H1 (cell line): ENCODE results near the gene IDE. TPM values are rescaled to one million over a fixed set of nuclear protein-coding genes. Genes with fewer than 3 reads are reported as not detected.

Experiments
- CTCF ChIA-PET: fragments of 300-600 bp; sonication (Branson Sonifier 250); formaldehyde crosslinking; loops from one replicate; lab custom pipeline; 2021; ENCODE audit not compliant: partially characterized antibody; lab: Charles Lee
- POLR2A ChIA-PET: fragments of 300-600 bp; sonication (Branson Sonifier 250); formaldehyde crosslinking; loops from one replicate; lab custom pipeline; 2021; ENCODE audit warnings: inconsistent platforms; ENCODE audit not compliant: partially characterized antibody; lab: Charles Lee
- DNase-seq, 2 experiments: peaks; one replicate each; pipeline versions ENCODE4 v3.0.0 to v3.0.0-alpha.2; 2010 to 2022; ENCODE audit warnings: low spot score in 2 of 2, low read depth in 1 of 2, mixed read lengths in 1 of 2
- FAIRE-seq: peaks from 2 replicates; lab custom pipeline; 2011; peaks lifted over from hg19 to GRCh38; lab: Jason Lieb, UNC
- H2AFZ ChIP-seq: 2 replicates; pipeline ENCODE4 v1.8.1; 2012; ENCODE audit warnings: low read length, inconsistent platforms
- H2AK5ac ChIP-seq: 2 replicates; pipeline ENCODE4 v1.6.1; 2013; ENCODE audit warnings: low read depth, low read length
- H2BK120ac ChIP-seq: replicated peaks from 2 replicates; pipeline ENCODE3; 2013; ENCODE audit warnings: low read depth, low read length, inconsistent platforms
- H2BK12ac ChIP-seq: 2 replicates; pipeline ENCODE4 v1.6.1; 2013; ENCODE audit warnings: low read depth, low read length
- H2BK15ac ChIP-seq: 2 replicates; pipeline ENCODE4 v1.6.1; 2013; ENCODE audit warnings: low read length
- H2BK20ac ChIP-seq: 2 replicates; pipeline ENCODE4 v1.6.1; 2013; ENCODE audit warnings: low read length
- H2BK5ac ChIP-seq: 2 replicates; pipeline ENCODE4 v1.6.1; 2013; ENCODE audit warnings: low read depth, low read length
- H3K14ac ChIP-seq: 2 replicates; pipeline ENCODE4 v1.6.1; 2013; ENCODE audit warnings: inconsistent platforms; ENCODE audit not compliant: insufficient read length
- H3K18ac ChIP-seq: 2 replicates; pipeline ENCODE4 v1.6.1; 2013; ENCODE audit warnings: low read length; ENCODE audit errors: extremely low read depth
- H3K23ac ChIP-seq: 2 replicates; pipeline ENCODE4 v1.6.1; 2013; ENCODE audit warnings: inconsistent platforms; ENCODE audit not compliant: insufficient read length
- H3K23me2 ChIP-seq: 2 replicates; pipeline ENCODE4 v1.6.1; 2013; ENCODE audit warnings: low read depth, low read length
- H3K27ac ChIP-seq: 2 replicates; pipeline ENCODE4 v1.6.1; 2011; ENCODE audit warnings: low read depth, low read length, inconsistent platforms
- H3K27me3 ChIP-seq, 4 experiments: replicated peaks in 1 of 4; 1 replicate in 1 of 4; 2 replicates in 3 of 4; pipeline versions ENCODE4 v1.6.1 to v1.8.1; 2011 to 2013; ENCODE audit warnings: low read length in 3 of 4, mild to moderate bottlenecking in 3 of 4, inconsistent platforms in 2 of 4, mixed read lengths in 2 of 4, moderate library complexity in 1 of 4; ENCODE audit not compliant: control insufficient read depth in 3 of 4, insufficient read depth in 3 of 4; ENCODE audit errors: extremely low read depth in 1 of 4
- H3K36me3 ChIP-seq, 4 experiments: 2 replicates each; pipeline versions ENCODE4 v1.6.1 to v1.8.1; 2011 to 2013; ENCODE audit warnings: mild to moderate bottlenecking in 4 of 4, low read length in 3 of 4, moderate library complexity in 2 of 4, control low read depth in 1 of 4, inconsistent platforms in 1 of 4; ENCODE audit not compliant: insufficient read depth in 4 of 4, control insufficient read depth in 2 of 4
- H3K4ac ChIP-seq: replicated peaks from 2 replicates; pipeline ENCODE3; 2013; ENCODE audit warnings: low read length, low read depth, mixed read lengths, inconsistent platforms; ENCODE audit not compliant: insufficient read length
- H3K4me1 ChIP-seq, 4 experiments: replicated peaks in 1 of 4; 1 replicate in 1 of 4; 2 replicates in 3 of 4; pipeline versions ENCODE4 v1.6.1 to v1.8.1; 2011 to 2013; ENCODE audit warnings: low read length in 3 of 4, inconsistent platforms in 2 of 4, mixed read lengths in 1 of 4; ENCODE audit not compliant: insufficient read depth in 4 of 4, control insufficient read depth in 3 of 4
- H3K4me2 ChIP-seq, 2 experiments: 2 replicates each; pipeline versions ENCODE4 v1.6.1 to v1.8.1; 2011 to 2013; ENCODE audit warnings: low read depth in 2 of 2, low read length in 2 of 2, control low read depth in 1 of 2, inconsistent platforms in 1 of 2, mild to moderate bottlenecking in 1 of 2; ENCODE audit not compliant: insufficient read depth in 1 of 2
- H3K4me3 ChIP-seq, 4 experiments: fragments of 200-600, 300-600 bp in 1 of 4; sonication (generic), shearing (Covaris generic), sonication (Bioruptor Twin) in 1 of 4; 2 replicates each; pipeline versions ENCODE4 v1.5.1 to v1.8.1; 2011 to 2016; ENCODE audit warnings: low read length in 4 of 4, low read depth in 3 of 4, control low read depth in 2 of 4, inconsistent platforms in 2 of 4, mild to moderate bottlenecking in 2 of 4, mixed read lengths in 1 of 4, moderate library complexity in 1 of 4; ENCODE audit not compliant: insufficient read depth in 2 of 4; ENCODE audit errors: extremely low read depth in 1 of 4
- H3K56ac ChIP-seq: replicated peaks from 2 replicates; pipeline ENCODE3; 2013; ENCODE audit warnings: low read depth, mild to moderate bottlenecking, mixed read lengths, low read length, inconsistent platforms; ENCODE audit not compliant: insufficient read length
- H3K79me1 ChIP-seq: 2 replicates; pipeline ENCODE4 v1.6.1; 2013; ENCODE audit warnings: low read depth, low read length, control low read depth
- H3K79me2 ChIP-seq, 2 experiments: 2 replicates each; pipeline versions ENCODE4 v1.6.1 to v1.8.1; 2012 to 2013; ENCODE audit warnings: low read length in 2 of 2, mild to moderate bottlenecking in 2 of 2, inconsistent platforms in 1 of 2; ENCODE audit not compliant: insufficient read depth in 2 of 2, control insufficient read depth in 1 of 2
- H3K9ac ChIP-seq, 4 experiments: replicated peaks in 1 of 4; 1 replicate in 1 of 4; 2 replicates in 3 of 4; pipeline versions ENCODE4 v1.6.1 to v1.8.1; 2011 to 2013; ENCODE audit warnings: low read depth in 3 of 4, low read length in 3 of 4, control low read depth in 2 of 4, mild to moderate bottlenecking in 2 of 4, moderate library complexity in 2 of 4, inconsistent platforms in 1 of 4; ENCODE audit errors: extremely low read depth in 1 of 4
- H3K9me3 ChIP-seq, 2 experiments: 2 replicates each; pipeline versions ENCODE4 v1.6.1 to v1.8.1; 2012 to 2013; ENCODE audit warnings: mild to moderate bottlenecking in 2 of 2, moderate library complexity in 2 of 2, control low read depth in 1 of 2, inconsistent platforms in 1 of 2, low read depth in 1 of 2, low read length in 1 of 2, mixed read lengths in 1 of 2; ENCODE audit not compliant: insufficient read depth in 2 of 2
- H4K20me1 ChIP-seq, 2 experiments: replicated peaks in 1 of 2; 2 replicates each; pipeline versions ENCODE3 to v1.8.1; 2011 to 2013; ENCODE audit warnings: inconsistent platforms in 2 of 2, low read length in 2 of 2, mild to moderate bottlenecking in 1 of 2; ENCODE audit not compliant: insufficient read depth in 2 of 2, control insufficient read depth in 1 of 2
- H4K5ac ChIP-seq: 2 replicates; pipeline ENCODE4 v1.6.1; 2013; ENCODE audit warnings: low read length, low read depth, mixed read lengths, inconsistent platforms; ENCODE audit not compliant: insufficient read length
- H4K8ac ChIP-seq: 2 replicates; pipeline ENCODE4 v1.8.0; 2013; ENCODE audit warnings: mild to moderate bottlenecking, moderate library complexity, low read length, inconsistent platforms; ENCODE audit not compliant: insufficient read depth; ENCODE audit errors: extremely low read depth
- H4K91ac ChIP-seq: replicated peaks from 2 replicates; pipeline ENCODE3; 2013; ENCODE audit warnings: low read length, mixed read lengths, inconsistent platforms; ENCODE audit not compliant: insufficient read length
- BACH1 ChIP-seq: IDR thresholded peaks from 2 replicates; pipeline ENCODE4 v1.6.1; 2012; ENCODE audit warnings: low read length, improper control_type of control experiment
- CBX8 ChIP-seq: fragments of 300-800, 300-1000 bp; sonication (generic); IDR thresholded peaks from 2 replicates; pipeline ENCODE4 v1.7.1; 2016; ENCODE audit warnings: low read depth, low read length, borderline replicate concordance
- CTCF ChIP-seq, 3 experiments: IDR thresholded peaks; 1 replicate in 2 of 3; 2 replicates in 1 of 3; pipeline versions ENCODE4 v1.5.1 to v1.6.1; 2011; ENCODE audit warnings: low read length in 3 of 3, mild to moderate bottlenecking in 3 of 3, inconsistent platforms in 2 of 3, low read depth in 1 of 3, moderate library complexity in 1 of 3; ENCODE audit not compliant: insufficient read depth in 1 of 3; ENCODE audit errors: control extremely low read depth in 1 of 3
- KDM4A ChIP-seq: IDR thresholded peaks from one replicate; pipeline ENCODE4 v1.7.1; 2012; ENCODE audit warnings: low read depth, mild to moderate bottlenecking, moderate library complexity, low read length, inconsistent platforms; ENCODE audit not compliant: severe bottlenecking
- PHF8 ChIP-seq: fragments of 200-600 bp; sonication (generic); conservative IDR thresholded peaks from 2 replicates; pipeline ENCODE4 v1.7.1; 2012; ENCODE audit warnings: low read depth, mild to moderate bottlenecking, inconsistent platforms, low read length, moderate library complexity
- RBBP5 ChIP-seq: IDR thresholded peaks from 2 replicates; pipeline ENCODE4 v1.7.1; 2012; ENCODE audit warnings: low read depth, mild to moderate bottlenecking, inconsistent platforms, low read length, moderate library complexity, borderline replicate concordance
- RNF2 ChIP-seq: fragments of 200-900, 300-1000 bp; sonication (generic); IDR thresholded peaks from 2 replicates; pipeline ENCODE4 v1.7.1; 2016; ENCODE audit warnings: borderline replicate concordance, low read depth, mild to moderate bottlenecking, antibody characterized with exemption, low read length; ENCODE audit not compliant: poor library complexity, severe bottlenecking; ENCODE audit errors: missing control alignments
- SIN3A ChIP-seq, 2 experiments: IDR thresholded peaks in 1 of 2; conservative IDR thresholded peaks in 1 of 2; 2 replicates each; pipeline ENCODE4 v1.6.1; 2011 to 2012; ENCODE audit warnings: low read length in 2 of 2, improper control_type of control experiment in 1 of 2, low read depth in 1 of 2, mild to moderate bottlenecking in 1 of 2
- WGBS, 2 experiments: shearing (Covaris generic) in 1 of 2; methylation state at CpG; one replicate each; pipeline versions ENCODE4 v1.1.6 to v1.1.7; 2013 to 2015; ENCODE audit warnings: low lambda C conversion rate in 2 of 2, mixed read lengths in 2 of 2, inconsistent platforms in 1 of 2, low coverage in 1 of 2, missing lambda C conversion rate in 1 of 2; ENCODE audit not compliant: insufficient replicate concordance in 2 of 2, insufficient coverage in 1 of 2, insufficient read length in 1 of 2; ENCODE audit errors: extremely low coverage in 1 of 2, missing lambda C conversion rate in 1 of 2; 5-methylcytosine and 5-hydroxymethylcytosine counted together
- polyA plus RNA-seq, 7 experiments: library from polyadenylated mRNA; depleted of rRNA in 3 of 7; stranded (reverse) in 5 of 7; unstranded in 2 of 7; fragments of >200 nt in 5 of 7; fragments of 200-250 nt in 2 of 7; gene quantifications; 1 replicate in 5 of 7; 2 replicates in 1 of 7; 4 replicates in 1 of 7; pipeline versions ENCODE4 v1.2.1 to v1.2.3, GENCODE V29; 2011 to 2013; ENCODE audit warnings: missing spikeins in 2 of 7, mixed read lengths in 2 of 7
- total RNA-seq: library from RNA; stranded (reverse); fragmentation: NEBNext Ultra II Directional; extraction: Animal tissue kit (Norgen Biotek cat#: 25700); gene quantifications from 2 replicates; pipeline ENCODE4 v1.2.1, GENCODE V29; 2021
- TF ChIP-seq, protein P1 (sequence below): IDR thresholded peaks from 2 replicates; pipeline ENCODE4 v1.6.1; 2012; ENCODE audit warnings: inconsistent platforms

The IDE gene
- total and polyA plus RNA-seq, 2 of the 8 experiments (the other 6 are each of a cell fraction or from before 2014, with no cell fraction given), result 12.7 to 52.7 TPM

GRCh38 chr10:92595505-92595904, 21.6 kb upstream of the IDE start:
- Histone ChIP-seq H3K27me3 (no peaks in the 10 kb centered on the region), H3K27ac (no peak overlapping the region), H2BK120ac (no peak overlapping the region), H3K79me2 (peaks cover 53 to 73% of the 10 kb centered on the region in 2 experiments), H3K9ac (no peak overlapping the region), H3K56ac (no peak overlapping the region), H2BK20ac (no peak overlapping the region), H3K23ac (no peak overlapping the region), H2BK15ac (no peak overlapping the region), H3K36me3 (no peaks in the 10 kb centered on the region), H2AK5ac (no peak overlapping the region), H3K4ac (no peak overlapping the region), H3K9me3 (no peaks in the 10 kb centered on the region), H4K5ac (no peak overlapping the region), H2BK5ac (no peak overlapping the region), H2AFZ (no peak overlapping the region), H4K20me1 (peaks cover 2 to 6% of the 10 kb centered on the region in 2 experiments), H3K4me3 (peak overlapping the region in 1 of 4 experiments; percentile 91; a peak in 1 of 8 replicates), H3K4me1 (peaks cover 0 to 4% (median 1%) of the 10 kb centered on the region in 4 experiments; a peak in 3 of 7 replicates), H3K4me2 (peak overlapping the region in 1 of 2 experiments; percentile 89; a peak in 2 of 4 replicates), H2BK12ac (no peak overlapping the region), H3K79me1 (peaks cover 2% of the 10 kb centered on the region; the same call in 1 of the 2 replicates), H3K14ac (no peak overlapping the region), H4K8ac (no peak overlapping the region), H3K23me2 (peaks cover 5% of the 10 kb centered on the region), H3K18ac (no peak overlapping the region), H4K91ac (no peak overlapping the region)
- ChIA-PET CTCF (no interaction called here), POLR2A (interaction anchor here (1.2 kb wide), 1 partner anchor 23 kb away, joined by 6 read pairs; no protein-coding TSS in a partner anchor)
- no peak for DNase-seq
- FAIRE-seq, result no peak
- 94 to 100% methylated on average over 2 of the region's 2 CpGs for WGBS, 2 experiments
- TF ChIP-seq, protein P1, sequence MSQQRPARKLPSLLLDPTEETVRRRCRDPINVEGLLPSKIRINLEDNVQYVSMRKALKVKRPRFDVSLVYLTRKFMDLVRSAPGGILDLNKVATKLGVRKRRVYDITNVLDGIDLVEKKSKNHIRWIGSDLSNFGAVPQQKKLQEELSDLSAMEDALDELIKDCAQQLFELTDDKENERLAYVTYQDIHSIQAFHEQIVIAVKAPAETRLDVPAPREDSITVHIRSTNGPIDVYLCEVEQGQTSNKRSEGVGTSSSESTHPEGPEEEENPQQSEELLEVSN, result no peak
- TF ChIP-seq BACH1 (no peak), PHF8 (no peak), CBX8 (no peak), SIN3A (conservative IDR thresholded peaks at IDR 0.05 in 1 of 2, IDR thresholded peaks at IDR 0.05 in 1 of 2; ENCODE audit: low read depth in 1 of 2, low read length in 2 of 2) (no peak), KDM4A (no peak), CTCF (IDR thresholded peaks at IDR 0.05; ENCODE audit: control extremely low read depth in 1 of 3, insufficient read depth in 1 of 3, low read depth in 1 of 3, low read length in 3 of 3) (no peak), RNF2 (no peak), RBBP5 (no peak)
